Neural cell (in vitro differentiated cells): ENCODE measurements around the gene CTNNBL1.

Source experiments
- EP300 ChIP-seq: fragments of 450-650 bp; conservative IDR thresholded peaks from 2 replicates; pipeline ENCODE4 v1.6.1; 2014; ENCODE audit warnings: antibody characterized with exemption, mild to moderate bottlenecking, moderate library complexity; ENCODE audit not compliant: poor library complexity, severe bottlenecking
- EZH2 ChIP-seq: fragments of 200-600, 300-800 bp; shearing (Covaris generic), sonication (generic); IDR thresholded peaks from 2 replicates; pipeline ENCODE4 v1.6.1; 2014; ENCODE audit warnings: antibody characterized with exemption, low read length, borderline replicate concordance, mild to moderate bottlenecking; ENCODE audit not compliant: insufficient read depth, poor library complexity, severe bottlenecking
- RAD21 ChIP-seq: fragments of 450-650 bp; conservative IDR thresholded peaks from 2 replicates; pipeline ENCODE4 v1.6.1; 2014; ENCODE audit warnings: antibody characterized with exemption, mild to moderate bottlenecking, moderate library complexity
- TF ChIP-seq, protein P1 (sequence below): fragments of 450-650 bp; IDR thresholded peaks from 2 replicates; pipeline ENCODE4 v1.5.1; 2014; ENCODE audit warnings: antibody characterized with exemption, mild to moderate bottlenecking, moderate library complexity; ENCODE audit not compliant: poor library complexity, severe bottlenecking

DNA sequence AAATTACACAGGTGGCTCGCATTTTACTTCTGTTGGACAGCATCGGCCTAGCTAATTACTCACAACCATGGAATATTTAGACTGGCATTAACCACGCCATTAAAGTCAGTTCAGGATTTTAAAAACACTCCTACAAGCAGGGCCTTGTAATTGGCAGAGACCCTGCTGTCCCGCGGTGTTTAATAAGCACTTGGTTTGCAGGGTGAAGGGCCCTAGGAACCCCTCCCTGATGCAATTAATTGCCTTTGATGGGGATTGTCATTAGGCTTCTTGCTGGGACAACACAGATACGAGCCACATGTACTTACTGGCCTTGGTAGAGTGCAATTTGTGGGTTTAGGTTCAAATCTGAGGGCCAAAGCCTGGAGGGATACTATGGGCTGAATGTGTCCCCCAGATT is 201.3 kb downstream of the CTNNBL1 start:
- TF ChIP-seq, protein P1, sequence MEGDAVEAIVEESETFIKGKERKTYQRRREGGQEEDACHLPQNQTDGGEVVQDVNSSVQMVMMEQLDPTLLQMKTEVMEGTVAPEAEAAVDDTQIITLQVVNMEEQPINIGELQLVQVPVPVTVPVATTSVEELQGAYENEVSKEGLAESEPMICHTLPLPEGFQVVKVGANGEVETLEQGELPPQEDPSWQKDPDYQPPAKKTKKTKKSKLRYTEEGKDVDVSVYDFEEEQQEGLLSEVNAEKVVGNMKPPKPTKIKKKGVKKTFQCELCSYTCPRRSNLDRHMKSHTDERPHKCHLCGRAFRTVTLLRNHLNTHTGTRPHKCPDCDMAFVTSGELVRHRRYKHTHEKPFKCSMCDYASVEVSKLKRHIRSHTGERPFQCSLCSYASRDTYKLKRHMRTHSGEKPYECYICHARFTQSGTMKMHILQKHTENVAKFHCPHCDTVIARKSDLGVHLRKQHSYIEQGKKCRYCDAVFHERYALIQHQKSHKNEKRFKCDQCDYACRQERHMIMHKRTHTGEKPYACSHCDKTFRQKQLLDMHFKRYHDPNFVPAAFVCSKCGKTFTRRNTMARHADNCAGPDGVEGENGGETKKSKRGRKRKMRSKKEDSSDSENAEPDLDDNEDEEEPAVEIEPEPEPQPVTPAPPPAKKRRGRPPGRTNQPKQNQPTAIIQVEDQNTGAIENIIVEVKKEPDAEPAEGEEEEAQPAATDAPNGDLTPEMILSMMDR, result no peak
- TF ChIP-seq RAD21 (no peak), EZH2 (no peak), EP300 (no peak)
